HG03378 (cell line): Measurements from ENCODE around the gene AOX1.
"Not testable (repeated sequence)": the region's sequence is repeated elsewhere in the genome, so short reads cannot be mapped to it uniquely, and the experiment has no call there.

Source experiments
- ATAC-seq: cut with Tn5 transposase; IDR thresholded peaks from one replicate; pipeline ENCODE4 v1.9.1; 2021; ENCODE audit warnings: mild to moderate bottlenecking, moderate library complexity; ENCODE audit not compliant: unreplicated experiment

The AOX1 gene

DNA sequence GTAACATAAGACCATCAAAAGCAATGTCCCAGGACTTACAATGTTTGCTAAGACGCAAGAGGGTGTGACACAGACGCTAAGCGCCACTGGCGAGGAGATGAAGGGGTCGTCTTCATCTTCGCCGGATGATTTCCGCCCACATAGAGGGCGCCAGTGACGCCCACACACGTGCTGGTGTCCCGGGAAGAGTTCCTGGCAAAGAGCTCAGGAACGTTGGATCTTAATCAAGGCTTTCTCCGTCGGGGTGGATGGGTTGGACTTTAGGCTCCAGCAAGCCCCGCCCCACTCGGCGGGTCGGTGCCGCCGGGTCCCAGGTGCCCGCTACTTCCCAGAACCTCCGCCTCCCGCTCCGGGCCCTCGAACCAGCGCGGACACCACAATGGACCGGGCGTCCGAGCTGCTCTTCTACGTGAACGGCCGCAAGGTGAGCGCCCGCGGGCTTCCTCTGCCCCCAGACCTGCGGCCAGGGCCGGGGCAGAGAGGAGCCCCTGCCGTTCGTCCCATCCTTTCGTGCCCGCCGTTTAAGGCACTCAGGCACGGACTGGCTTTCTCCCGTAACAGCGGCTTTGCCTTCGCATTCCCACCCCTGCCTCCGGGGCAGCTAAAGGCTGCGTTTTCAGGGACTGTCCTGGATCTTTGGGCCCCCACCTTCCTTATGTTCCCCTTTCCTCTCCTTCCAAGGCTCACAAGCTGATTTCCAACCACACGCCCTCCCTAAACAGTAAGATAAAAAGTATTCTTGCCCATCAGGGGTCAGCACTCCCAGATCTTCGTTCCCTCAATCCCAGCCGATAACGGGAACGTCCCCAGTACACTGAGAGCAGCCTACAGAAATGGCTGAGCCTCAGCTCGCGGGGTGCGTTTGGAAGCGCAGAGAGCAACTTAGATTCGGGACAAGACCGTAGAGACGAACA, at the start of gene AOX1:
TSS of gene AOX1 (plus strand) at position 285 of the 914 bp plus-strand sequence. CDS start at position 380, 95 bp downstream.
- no peak for ATAC-seq

DNA sequence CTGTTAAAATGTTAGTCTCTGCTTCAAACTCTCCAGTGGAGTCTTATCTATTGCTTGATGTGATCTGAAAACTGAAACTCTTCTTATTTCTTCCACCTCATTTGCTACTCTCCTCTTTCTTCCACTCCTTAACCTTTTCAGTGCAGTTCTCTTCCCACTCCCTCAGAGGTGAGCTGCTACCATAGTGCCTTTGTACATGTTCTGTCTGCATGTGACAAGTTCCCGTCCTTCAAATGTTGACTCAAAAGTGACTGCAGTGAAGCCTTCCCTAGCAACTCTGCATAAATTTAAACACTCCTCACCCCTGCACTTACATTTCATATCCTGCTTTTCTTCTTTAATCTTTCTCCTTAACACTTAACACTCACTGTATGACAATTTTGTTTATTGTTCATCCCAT, 47.7 kb upstream of the AOX1 start:
- no peak for ATAC-seq

DNA sequence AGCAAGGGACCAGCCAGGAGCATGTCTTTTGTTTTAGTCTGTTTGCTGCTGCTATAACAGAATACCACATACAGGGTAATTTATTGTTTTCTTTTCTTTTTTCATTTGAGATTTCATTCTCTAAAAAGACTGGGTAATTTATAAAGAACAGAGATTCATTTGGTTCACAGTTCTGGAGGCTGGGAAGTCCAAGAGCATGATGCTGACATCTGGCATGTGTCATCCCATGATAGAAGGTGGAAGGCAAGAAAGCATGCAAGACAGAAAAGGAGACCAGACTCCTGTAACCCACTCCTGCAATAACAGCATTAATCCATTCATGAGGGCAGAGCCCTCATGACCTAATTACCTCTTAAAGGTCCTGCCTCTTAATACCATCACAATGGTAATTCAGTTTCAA, 45.0 kb upstream of the AOX1 start:
- no peak for ATAC-seq

DNA sequence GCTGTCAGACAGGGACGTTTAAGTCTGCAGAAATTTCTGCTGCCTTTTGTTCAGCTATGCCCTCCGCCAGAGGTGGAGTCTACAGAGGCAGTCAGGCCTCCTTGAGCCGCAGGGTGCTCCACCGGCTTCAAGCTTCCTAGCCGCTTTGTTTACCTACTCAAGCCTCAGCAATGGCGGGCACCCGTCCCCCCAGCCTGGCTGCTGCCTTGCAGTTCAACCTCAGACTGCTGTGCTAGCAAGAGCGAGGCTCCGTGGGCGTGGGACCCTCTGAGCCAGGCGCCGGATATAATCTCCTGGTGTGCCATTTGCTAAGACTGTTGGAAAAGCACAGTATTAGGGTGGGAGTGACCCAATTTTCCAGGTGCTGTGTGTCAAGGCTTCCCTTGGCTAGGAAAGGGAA, 19.2 kb upstream of the AOX1 start:
- not testable (repeated sequence) for ATAC-seq

DNA sequence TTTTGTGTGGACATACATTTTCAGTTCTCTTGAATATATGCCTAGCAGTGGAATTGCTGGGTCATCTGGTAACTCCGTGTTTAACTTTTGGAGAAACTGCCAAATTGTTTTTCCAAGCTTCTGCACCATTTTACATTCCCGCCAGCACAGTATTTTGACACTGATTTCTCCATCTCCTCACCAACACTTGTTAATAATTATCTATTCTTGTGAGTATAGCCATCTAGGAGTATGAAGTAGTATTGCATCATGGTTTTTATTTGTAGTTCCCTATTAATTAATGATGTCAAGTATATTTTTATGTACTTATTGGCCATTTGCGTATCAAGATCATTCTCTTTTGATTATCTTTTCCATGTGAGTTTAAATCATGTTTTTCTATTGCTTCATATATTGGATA, 17.9 kb upstream of the AOX1 start:
- ATAC-seq = no peak

DNA sequence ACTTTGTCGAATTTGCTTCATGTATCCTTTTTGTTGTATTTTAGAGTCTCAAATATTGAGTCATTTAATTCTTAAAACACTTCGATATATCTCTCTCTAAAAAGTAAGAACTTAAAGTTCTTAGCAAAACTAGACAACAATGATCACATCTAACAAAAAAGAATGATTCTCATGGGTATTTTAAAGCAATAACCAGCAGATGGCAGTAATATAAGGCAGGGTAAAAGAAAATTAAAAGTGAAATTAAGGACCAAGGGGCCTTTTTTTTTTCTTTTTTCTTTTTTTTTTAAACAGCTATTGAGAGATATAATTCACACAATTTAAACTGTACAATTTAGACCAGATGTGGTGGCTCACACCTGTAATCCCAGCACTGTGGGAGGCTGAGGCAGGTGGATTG, 9.9 kb upstream of the AOX1 start:
- ATAC-seq = no peak

DNA sequence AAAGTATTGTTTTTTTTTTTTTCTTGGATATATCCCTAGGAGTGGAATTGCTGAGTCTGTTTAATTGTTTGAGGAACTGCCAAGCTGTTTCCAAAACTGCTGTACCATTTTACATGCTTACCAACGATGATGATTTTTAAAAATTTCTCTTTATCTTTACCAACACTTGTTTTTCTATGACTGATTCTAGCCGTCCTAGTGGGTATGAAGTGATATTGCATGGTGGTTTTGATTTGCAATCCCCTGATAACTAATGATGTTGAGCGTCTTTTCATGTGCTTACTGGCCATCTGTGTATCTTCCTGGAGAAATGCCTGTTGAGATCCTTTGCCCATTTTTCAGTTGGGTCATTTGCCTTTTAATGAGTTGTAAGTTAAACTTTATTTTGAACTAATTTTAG, 8.8 kb upstream of the AOX1 start:
- ATAC-seq = no peak

DNA sequence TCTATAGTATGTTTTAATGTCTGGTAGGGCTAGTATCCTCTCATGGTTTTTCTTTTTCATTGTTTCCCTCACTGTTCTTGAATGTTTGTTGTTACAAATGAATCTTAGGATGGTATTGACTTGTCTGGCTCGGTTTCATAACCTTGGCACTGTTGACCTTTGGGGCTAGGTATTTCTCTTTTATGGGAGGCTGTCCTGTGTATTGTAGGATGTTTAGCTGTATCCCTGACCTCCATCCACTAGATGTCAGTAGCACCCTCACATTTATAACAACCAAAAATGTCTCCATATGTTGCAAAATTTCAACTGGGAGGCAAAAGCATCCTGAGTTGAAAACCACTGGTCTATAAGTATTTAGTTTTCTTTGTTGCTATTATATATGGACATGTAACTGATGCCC, 7.0 kb upstream of the AOX1 start:
- ATAC-seq = no peak

DNA sequence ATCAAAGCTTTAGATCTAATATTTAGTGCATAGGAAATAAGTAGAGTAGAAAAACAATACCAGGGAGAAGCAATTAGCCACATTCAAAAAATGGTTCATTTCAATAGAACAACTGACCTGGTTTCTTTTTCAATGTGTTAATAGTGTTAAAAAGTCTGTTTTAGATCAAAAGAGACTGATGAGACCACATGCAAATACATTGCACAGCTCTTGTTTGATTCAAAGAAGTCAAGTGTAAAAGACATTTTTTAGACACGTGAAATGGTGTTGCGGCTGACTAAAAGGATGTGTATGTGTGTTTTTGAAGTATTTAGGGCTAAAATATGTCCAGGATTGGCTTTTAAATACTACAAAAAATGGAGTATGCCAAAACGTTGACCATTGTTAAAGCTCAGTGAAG, 1.2 kb upstream of the AOX1 start:
- ATAC-seq = no peak

DNA sequence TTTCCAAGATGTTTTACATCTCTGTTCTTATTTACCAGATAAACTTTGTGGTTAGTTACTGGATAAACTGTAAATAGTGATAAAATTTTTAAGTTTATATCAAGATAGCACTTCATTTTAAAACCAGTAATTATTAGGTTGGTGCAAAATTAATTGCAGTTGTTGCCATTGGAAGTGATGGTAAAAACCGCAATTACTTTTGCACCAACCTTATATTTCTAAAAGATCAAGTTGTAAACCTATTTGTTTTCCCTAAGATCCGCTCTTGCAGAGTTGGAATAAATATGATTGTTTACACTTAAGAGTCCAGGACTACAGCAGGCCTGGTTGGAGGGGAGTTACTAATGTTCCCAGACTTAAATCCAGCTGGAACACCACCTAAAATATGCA, 479 bp upstream of the AOX1 start:
- ATAC-seq = no peak

DNA sequence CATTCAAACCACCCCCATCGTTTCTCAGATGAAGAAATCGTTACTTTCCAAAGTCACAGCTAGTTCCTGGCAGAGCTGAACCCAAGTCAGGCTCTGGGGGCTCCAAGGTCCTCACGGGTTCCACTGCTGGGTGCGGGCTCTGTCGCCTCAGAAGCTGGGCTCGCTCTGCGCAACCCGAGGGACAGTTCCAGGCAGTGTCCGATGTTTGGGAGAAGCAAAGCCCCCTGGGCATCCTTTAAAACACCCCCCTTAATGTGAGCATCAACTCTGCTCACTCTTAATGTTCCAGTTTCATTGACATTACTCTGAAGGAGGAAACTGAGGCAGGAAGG, 796 bp downstream of the AOX1 start:
- ATAC-seq = no peak

DNA sequence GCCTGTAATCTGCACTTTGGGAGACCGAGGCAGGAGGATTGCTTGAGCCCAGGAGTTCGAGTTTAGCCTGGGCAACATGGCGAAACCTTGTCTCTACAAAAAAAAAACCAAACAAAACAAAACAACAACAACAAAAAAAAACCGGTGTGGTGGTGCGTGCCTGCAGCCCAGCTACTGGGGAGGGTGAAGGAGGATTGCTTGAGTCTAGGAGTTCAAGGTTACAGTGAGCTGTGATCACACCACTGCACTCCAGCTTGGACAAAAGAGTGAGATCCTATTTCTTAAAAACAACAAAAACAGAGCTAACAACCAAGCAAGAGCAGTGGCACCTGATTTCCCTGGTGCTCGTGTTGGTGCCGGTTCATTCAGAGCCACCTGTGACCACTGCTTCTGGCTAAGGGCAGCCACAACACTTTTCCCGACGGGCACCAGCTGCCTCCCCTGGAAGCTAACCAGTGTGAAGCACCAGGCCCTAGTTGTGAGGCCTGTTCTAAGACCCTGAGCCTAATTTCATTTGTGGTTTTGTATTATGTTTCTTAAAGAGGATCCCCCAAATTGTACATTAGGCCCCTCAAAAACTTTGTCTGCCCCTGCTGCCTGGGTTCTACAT, 1.3 kb downstream of the AOX1 start:
- no peak for ATAC-seq

DNA sequence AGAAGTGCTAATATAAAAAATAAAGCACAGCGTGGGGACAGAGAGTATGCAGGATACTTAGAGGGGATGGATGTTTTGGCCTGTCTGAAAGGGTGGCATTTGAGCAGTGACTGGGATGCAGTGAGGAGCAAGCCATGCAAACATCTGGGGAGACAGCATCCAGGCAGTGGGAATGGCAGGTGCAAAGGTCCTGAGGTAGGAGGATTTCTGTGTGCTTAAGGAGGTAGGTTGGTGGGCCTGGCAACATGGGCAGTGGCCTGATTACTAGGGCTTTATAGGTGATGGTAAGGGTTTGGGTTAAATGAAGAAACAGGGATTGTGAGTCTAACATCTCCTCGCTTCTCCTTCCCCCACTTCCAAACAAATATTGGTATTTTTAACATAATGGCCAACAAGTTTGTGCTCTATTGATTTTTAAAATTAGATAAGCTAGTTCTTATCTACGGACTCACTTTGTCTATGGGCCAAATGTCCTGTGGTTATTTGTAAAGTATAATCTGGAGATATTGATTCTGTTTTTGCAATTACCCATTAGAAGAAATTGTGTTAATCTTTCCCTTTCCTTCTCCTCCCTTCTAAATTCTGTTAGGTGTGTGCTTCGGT, 2.4 kb downstream of the AOX1 start:
- no peak for ATAC-seq

DNA sequence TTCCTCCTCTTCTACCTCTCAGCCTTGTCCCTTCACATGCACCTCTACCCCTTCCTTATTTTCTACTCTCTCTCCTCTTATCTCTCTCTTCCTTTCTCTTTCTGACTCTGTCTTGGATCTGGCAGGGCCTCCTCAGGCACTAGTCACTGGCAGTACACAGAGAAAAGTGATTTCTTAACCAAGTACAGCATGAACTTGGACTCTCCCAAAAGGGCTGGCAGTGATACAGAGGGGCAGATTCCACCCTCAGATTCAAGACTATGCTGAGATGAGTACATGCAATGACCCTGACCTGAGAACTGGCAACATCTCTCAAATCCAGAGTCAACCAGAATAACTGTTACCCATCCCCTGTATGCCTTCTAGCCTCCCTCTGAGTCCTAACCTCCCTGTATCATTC, 4.3 kb downstream of the AOX1 start:
- ATAC-seq = no peak

DNA sequence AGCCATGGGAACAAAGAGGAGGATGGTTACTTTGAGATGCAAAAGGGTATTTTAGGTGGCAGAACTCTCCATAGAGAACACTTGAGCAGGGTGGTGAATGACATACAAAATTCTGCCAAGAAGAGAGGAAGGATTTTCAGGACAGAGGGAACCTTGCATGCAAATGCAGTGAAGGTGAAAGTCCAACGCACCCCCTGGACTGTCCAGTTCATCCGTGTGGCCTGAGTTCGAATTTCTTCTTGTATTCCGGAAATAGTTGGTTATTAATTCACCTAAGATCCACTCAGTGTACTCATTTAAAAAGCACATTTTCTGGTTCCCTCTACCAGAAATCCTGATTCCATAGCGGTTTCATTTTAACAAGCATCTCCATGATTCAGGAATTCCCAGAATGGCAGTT, 5.5 kb downstream of the AOX1 start:
- no peak for ATAC-seq

DNA sequence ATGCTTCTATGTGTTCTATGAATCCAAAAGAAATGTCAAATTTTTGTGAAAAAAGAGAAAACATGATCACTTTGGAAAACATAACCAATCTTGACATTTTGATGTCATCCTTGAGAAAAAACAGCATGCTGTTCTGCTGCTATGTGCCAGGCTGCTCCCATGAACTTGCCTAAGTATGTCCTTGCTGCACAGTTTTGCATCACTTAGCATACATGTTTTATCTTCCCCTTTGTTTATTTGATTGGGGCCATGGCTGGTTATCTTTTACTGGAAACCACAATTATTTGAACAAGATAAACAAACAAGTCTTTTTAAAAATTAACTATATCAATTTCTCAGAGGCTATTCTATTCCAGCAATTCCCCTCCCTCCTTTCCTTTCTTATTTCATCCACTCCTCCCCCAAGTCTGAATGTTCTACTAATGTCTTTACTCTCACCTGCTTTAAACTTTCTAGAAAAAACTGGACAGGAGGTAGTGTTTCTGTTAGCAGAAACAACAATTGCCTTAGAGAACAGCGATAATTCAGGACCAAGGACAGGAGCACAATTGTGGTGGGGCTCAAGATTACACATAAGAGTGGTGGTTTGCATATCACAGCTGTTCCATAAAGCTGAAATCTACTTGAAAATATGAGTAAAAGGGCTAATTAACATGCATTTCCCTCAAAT, 6.7 kb downstream of the AOX1 start:
- no peak for ATAC-seq

DNA sequence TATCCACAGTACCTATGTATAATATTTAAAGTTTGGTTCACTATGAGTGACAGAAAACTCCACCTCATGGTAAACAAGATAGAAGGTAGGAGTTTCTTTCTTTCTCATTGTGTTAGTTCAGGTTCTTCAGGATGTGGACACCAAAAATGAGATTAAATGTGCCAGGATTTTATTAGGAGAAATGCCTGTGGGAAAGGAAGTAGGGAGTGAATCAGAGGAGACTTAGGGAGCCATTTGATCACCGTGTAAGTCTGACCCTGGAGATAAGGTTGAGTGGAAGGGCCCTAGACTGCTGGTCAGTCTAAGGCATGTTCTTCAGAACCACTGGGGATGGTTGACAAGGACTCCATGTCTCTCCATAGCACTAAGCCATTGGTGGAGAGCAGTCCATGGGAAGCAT, 8.1 kb downstream of the AOX1 start:
- ATAC-seq = no peak

DNA sequence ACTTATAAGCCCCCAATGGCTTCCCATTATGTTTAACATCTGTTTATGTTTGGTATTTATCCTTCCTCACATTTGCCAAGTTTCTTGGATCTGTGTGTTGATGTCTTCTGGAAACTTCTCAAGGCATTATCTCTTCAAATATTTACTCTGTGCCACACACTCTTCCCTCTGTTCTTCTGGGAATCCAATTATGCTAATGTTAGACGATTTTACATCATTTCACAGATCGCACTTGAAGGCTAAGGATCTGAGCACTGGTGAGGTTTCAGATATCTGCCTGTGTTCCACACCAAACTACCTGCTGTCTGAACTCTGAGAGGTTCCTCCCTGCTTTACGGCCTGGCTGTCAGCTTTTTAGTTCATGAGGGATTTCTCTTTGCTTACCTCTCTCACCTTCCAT, 10.1 kb downstream of the AOX1 start:
- ATAC-seq = no peak

DNA sequence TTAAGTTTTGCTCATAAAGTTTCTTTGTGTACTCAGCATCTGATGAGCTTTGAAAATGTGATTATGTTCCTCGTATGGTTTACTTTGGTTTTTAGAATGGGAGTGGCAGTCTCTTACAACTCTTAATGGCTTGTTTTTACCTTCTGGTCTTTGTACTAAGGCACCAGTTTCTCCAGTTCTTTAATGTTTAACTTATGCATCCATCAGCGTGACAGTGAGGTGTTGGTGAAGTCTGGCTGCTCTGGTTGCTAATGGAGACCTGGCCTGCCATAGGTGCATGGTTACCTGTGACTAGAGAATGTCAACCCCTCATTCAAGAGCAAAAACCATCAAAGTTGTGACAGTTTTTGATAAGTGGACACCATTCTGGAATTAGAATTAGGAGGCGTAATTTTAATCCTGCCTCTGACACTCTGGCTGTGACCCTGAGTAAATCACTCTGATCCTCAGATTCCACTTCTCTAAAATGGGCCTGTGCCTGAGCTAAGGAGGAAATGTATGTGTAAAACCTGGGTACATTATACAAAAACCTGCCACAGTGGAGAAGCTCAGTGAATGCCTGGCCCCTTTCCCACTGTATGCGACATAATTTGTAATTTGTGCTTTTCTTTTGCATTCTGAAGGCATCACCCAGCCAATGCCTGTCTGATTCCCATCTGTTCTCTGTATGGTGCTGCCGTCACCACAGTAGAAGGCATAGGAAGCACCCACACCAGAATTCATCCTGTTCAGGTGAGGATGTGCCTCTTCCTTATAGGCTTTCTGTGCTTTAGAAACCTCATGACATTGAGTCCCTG, 11.2 kb downstream of the AOX1 start:
- no peak for ATAC-seq

DNA sequence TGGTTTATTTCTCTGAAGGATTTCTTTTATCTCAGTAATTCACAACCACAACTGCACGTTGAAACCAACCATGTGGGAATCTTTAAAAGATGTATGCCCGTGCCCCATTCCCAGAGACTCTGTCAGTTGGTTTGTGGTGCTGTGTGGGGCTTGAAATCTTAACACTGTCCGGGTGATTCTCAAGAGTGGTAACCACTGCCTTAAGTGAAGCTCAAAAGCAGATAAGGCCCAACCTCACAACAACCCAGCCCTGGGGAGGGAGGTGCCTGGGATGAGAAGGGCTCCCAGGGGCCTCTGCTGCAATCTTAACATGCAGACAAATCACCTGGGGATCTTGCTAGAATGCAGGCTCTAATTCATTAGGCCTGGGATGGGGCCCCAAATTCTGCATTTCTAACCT, 13.4 kb downstream of the AOX1 start:
- ATAC-seq = no peak
